Ovary (tissue), 9 donors: ENCODE data around the gene PLCL1. TPM values are rescaled to one million over a fixed set of nuclear protein-coding genes. Genes with fewer than 3 reads are reported as not detected.

Experiments used
- DNase-seq, 5 donors: peaks; one replicate each; pipeline ENCODE4 v3.0.0-alpha.2; 2019 to 2020
- H3K27ac ChIP-seq, 2 donors: fragments of 200-600 bp; one replicate each; pipeline versions ENCODE4 v1.5.1 to v1.8.0; 2019 to 2022
- H3K27me3 ChIP-seq: fragments of 200-600 bp; one replicate; pipeline ENCODE4 v1.8.0; 2022
- H3K36me3 ChIP-seq: fragments of 200-600 bp; sonication (generic); one replicate; pipeline ENCODE4 v1.5.1; 2019
- H3K4me1 ChIP-seq: one replicate; pipeline ENCODE4 v1.8.1; 2013; ENCODE audit warnings: mild to moderate bottlenecking, moderate library complexity; ENCODE audit not compliant: insufficient read depth
- H3K4me3 ChIP-seq: fragments of 200-600 bp; sonication (generic); one replicate; pipeline ENCODE4 v1.5.1; 2017
- H3K9me3 ChIP-seq, 2 donors: fragments of 200-600 bp in 1 of 2; sonication (generic) in 1 of 2; one replicate each; pipeline versions ENCODE4 v1.5.1 to v1.8.1; 2013 to 2019; ENCODE audit warnings: mild to moderate bottlenecking in 1 of 2, moderate library complexity in 1 of 2
- EP300 ChIP-seq: sonication (generic); formaldehyde crosslinking; IDR thresholded peaks from one replicate; pipeline ENCODE4 v1.6.1; 2017; ENCODE audit warnings: antibody characterized with exemption
- POLR2A ChIP-seq: fragments of 450-650 bp; IDR thresholded peaks from one replicate; pipeline ENCODE4 v1.6.1; 2017; ENCODE audit warnings: antibody characterized with exemption, mild to moderate bottlenecking, moderate library complexity
- WGBS, 3 donors: extraction: QIAGEN DNeasy Blood & Tissue Kit in 1 of 3; methylation state at CpG; one replicate each; pipeline versions ENCODE4 v1.1.5 to v1.1.7; 2013 to 2017; 5-methylcytosine and 5-hydroxymethylcytosine counted together
- intact Hi-C, 4 donors: fragments of 100-400 bp; cut with DNase I; formaldehyde crosslinking; loops; one replicate each; pipeline versions ENCODE4 v1.11.0 to v1.15.1; 2022 to 2023
- polyA plus RNA-seq, 2 donors: library from polyadenylated mRNA; stranded (reverse); fragments of 200-250 nt in 1 of 2; fragments of 350-450 nt in 1 of 2; fragmentation: Illumina TruSeq in 1 of 2; extraction: RNeasy Lipid Tissue Mini Kit (QIAGEN cat#74804) in 1 of 2; gene quantifications; one replicate each; pipeline ENCODE4 v1.2.3, GENCODE V29; 2013 to 2014
- total RNA-seq, 7 donors: library from RNA; depleted of rRNA in 2 of 7; stranded (reverse); fragments of >200 nt in 2 of 7; fragmentation: NEBNext Ultra II Directional in 3 of 7; extraction: Animal tissue kit (Norgen Biotek cat#: 25700) in 3 of 7; gene quantifications; one replicate each; pipeline versions ENCODE4 v1.1.0 to v1.2.4, GENCODE V29; 2016 to 2023
- TF ChIP-seq, protein P1 (sequence below), 3 donors: fragments of 450-650 bp in 2 of 3; fragments of 200-600 bp in 1 of 3; IDR thresholded peaks; one replicate each; pipeline versions ENCODE4 v1.5.1 to v1.8.0; 2016 to 2022; ENCODE audit warnings: antibody characterized with exemption in 3 of 3, mild to moderate bottlenecking in 1 of 3
- donor health status: DM: no; HTN: no; CAD: no; lungs with moderate emphysema.
- donor health status: DM: no; HTN: no; CAD: no.
- donor health status: Bipolar disorder and iron deficiency.
- donor health status: DM: yes; HTN: yes; CAD: no.
- donor health status: DM: no; HTN: no; CAD: no.
- donor health status: DM: yes; HTN: yes; CAD: no.

The PLCL1 gene
- total and polyA plus RNA-seq, 9 donors, result 8.4 to 17.9 (median 11.1) TPM

GRCh38 chr2:197871780-197872456, 67.5 kb downstream of the PLCL1 start:
- Histone ChIP-seq H3K4me3 (no peak overlapping the region), H3K27ac (no peak overlapping the region), H3K4me1 (no peaks in the 10 kb centered on the region), H3K27me3 (no peaks in the 10 kb centered on the region), H3K9me3 (no peaks in the 10 kb centered on the region), H3K36me3 (no peaks in the 10 kb centered on the region)
- intact Hi-C loops, result no loop called here
- WGBS, 3 donors, result 79 to 83% (median 81%) methylated on average over 3 of the region's 3 CpGs
- DNase-seq, result no peak
- TF ChIP-seq EP300 (no peak), POLR2A (no peak)
- TF ChIP-seq, protein P1, sequence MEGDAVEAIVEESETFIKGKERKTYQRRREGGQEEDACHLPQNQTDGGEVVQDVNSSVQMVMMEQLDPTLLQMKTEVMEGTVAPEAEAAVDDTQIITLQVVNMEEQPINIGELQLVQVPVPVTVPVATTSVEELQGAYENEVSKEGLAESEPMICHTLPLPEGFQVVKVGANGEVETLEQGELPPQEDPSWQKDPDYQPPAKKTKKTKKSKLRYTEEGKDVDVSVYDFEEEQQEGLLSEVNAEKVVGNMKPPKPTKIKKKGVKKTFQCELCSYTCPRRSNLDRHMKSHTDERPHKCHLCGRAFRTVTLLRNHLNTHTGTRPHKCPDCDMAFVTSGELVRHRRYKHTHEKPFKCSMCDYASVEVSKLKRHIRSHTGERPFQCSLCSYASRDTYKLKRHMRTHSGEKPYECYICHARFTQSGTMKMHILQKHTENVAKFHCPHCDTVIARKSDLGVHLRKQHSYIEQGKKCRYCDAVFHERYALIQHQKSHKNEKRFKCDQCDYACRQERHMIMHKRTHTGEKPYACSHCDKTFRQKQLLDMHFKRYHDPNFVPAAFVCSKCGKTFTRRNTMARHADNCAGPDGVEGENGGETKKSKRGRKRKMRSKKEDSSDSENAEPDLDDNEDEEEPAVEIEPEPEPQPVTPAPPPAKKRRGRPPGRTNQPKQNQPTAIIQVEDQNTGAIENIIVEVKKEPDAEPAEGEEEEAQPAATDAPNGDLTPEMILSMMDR (IDR thresholded peaks at IDR 0.05), result no peak

DNA sequence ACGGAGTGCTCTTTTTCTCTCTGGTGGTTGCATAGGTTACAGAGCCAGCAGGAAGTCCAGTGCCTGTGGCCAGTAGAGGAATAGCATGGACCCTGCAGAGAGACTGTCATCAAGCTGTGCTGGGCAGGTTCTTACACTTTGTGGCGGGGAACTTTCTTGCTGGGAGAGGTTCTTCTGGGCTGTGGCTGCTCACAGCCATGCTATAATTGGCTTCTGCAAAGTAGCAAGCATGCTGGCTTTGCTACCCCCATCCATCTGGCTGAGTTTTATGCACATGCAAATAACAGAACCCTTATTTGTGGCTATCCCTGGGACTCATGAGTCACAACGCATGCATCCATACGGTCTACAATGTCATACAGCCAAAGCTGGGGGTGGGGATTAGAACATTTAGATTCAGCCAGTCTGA, 68.9 kb downstream of the PLCL1 start:
- no peaks in the 10 kb centered on the region for H3K9me3 ChIP-seq
- H3K4me1 ChIP-seq, result peaks cover 3% of the 10 kb centered on the region
- H3K4me3 ChIP-seq, result no peak overlapping the region
- no peak for TF ChIP-seq EP300
- TF ChIP-seq, protein P1 (IDR thresholded peaks at IDR 0.05), result no peak
- no peak overlapping the region for H3K27ac ChIP-seq
- DNase-seq, result no peak
- 63 to 84% (median 72%) methylated on average over 4 of the region's 4 CpGs for WGBS, 3 donors
- intact Hi-C loops, result no loop called here
- H3K36me3 ChIP-seq, result no peaks in the 10 kb centered on the region
- no peaks in the 10 kb centered on the region for H3K27me3 ChIP-seq

- DNase-seq, result no peak
- H3K4me3 ChIP-seq, result no peak overlapping the region
- peaks cover 9% of the 10 kb centered on the region for H3K4me1 ChIP-seq
- H3K27ac ChIP-seq, result no peak overlapping the region
- TF ChIP-seq EP300, result no peak
- WGBS, 3 donors, result 0 to 13% (median 3%) methylated on average over 1 of the region's 1 CpG
- H3K27me3 ChIP-seq, result no peaks in the 10 kb centered on the region
- no peaks in the 10 kb centered on the region for H3K36me3 ChIP-seq
- intact Hi-C loops, result no loop called here
- H3K9me3 ChIP-seq, result no peaks in the 10 kb centered on the region
Measured at GRCh38 chr2:197875763-197876162, 71.4 kb downstream of the PLCL1 start.

GRCh38 chr2:197876524-197876923, 72.1 kb downstream of the PLCL1 start:
- Histone ChIP-seq H3K36me3 (no peaks in the 10 kb centered on the region), H3K27me3 (no peaks in the 10 kb centered on the region), H3K27ac (no peak overlapping the region), H3K4me1 (peaks cover 9% of the 10 kb centered on the region), H3K4me3 (no peak overlapping the region), H3K9me3 (no peaks in the 10 kb centered on the region)
- no peak for TF ChIP-seq EP300
- TF ChIP-seq, protein P1 (IDR thresholded peaks at IDR 0.05), result no peak
- no peak for TF ChIP-seq POLR2A
- 96 to 100% (median 99%) methylated on average over 1 of the region's 1 CpG for WGBS, 3 donors
- intact Hi-C loops, result no loop called here
- DNase-seq, result no peak

DNA sequence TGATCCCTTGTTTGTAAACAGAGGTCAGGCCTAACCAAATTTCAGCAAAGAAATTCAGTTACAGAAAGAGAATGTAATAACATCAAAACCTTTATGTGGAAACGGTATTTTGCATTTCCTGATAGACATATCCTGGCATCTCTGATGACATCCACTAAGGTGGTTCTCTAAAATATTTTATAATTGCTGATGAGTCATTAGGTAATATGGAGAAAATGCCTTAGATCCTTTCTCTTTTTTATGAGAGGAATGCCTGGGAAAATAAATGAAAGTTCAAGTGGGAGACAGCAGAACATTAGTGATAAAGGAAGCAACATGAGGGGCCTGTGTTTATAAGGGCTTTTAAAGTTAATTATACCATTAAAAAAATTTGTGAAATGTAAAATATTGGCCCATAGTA, 72.6 kb downstream of the PLCL1 start:
- Histone ChIP-seq H3K9me3 (no peaks in the 10 kb centered on the region), H3K4me3 (no peak overlapping the region), H3K36me3 (no peaks in the 10 kb centered on the region), H3K27me3 (no peaks in the 10 kb centered on the region), H3K27ac (no peak overlapping the region), H3K4me1 (peaks cover 9% of the 10 kb centered on the region)
- intact Hi-C loops, result no loop called here
- TF ChIP-seq EP300 (no peak), POLR2A (no peak)
- TF ChIP-seq, protein P1 (IDR thresholded peaks at IDR 0.05), result no peak
- no peak for DNase-seq
- 73 to 83% (median 80%) methylated on average over 1 of the region's 1 CpG for WGBS, 3 donors
